Measurements from ENCODE around the gene HERC3. TPM values are rescaled to one million over a fixed set of nuclear protein-coding genes. Genes with fewer than 3 reads are reported as not detected.

Gene HERC3
- total RNA-seq, 2 experiments from 2014 or later, result 22.7 to 26.1 TPM

DNA sequence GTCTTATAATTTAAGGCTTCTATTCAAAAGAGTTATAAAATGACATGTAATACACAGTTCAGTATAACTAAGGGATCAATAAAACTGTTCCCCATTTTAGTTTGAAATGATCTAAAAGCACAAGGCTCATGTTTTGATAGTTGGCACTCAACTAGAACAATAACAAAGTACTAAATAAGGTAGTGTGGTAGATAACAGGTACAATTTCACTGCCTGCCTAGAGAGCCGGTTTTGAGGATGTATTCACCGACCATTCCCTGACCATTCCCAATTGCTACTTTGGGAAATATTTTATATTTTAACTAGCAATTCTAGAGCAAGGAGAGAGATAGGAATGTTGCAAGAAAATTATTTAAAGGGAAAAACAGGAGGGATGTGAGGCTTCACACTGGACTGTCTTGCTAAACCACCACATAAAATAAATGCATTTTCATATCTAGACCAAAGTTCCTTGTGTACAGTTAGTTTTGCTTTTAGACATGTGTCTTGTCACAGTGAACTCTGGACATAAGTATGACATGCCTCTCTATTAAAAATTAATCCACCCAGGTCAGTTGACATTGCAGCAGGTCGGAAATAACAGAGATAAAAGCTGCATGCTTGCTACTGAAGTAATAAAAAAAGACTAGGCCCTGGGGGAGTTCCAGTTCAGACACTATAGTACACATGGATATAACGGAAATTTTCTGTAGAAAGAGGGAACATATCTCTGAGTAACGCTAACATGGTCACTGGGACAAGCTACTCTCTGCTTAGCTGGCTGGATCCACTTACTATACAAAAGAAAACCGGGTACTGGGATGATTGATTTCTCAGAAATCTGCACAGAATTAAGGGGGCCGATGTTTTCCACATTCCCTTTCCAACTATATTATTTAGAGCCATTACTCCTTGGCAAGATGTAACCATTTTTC is 161.6 kb downstream of the HERC3 start:
- Mint-ChIP-seq H3K36me3 (ENCODE audit: low read depth) (peaks cover 1% of the 10 kb centered on the region), H3K27ac (no peak overlapping the region), H3K4me1 (ENCODE audit: low read depth) (no peaks in the 10 kb centered on the region), H3K27me3 (ENCODE audit: low read depth) (peaks cover 8% of the 10 kb centered on the region), H3K4me3 (no peak overlapping the region), H3K9me3 (ENCODE audit: insufficient read depth) (no peaks in the 10 kb centered on the region)
- DNase-seq (no peak), ATAC-seq (no peak)
- POLR2A ChIA-PET, result no interaction called here
- CTCF ChIA-PET, result interaction anchor here (1.7 kb wide), 1 partner anchor 214 kb away, joined by 5 read pairs; no protein-coding TSS in a partner anchor

DNA sequence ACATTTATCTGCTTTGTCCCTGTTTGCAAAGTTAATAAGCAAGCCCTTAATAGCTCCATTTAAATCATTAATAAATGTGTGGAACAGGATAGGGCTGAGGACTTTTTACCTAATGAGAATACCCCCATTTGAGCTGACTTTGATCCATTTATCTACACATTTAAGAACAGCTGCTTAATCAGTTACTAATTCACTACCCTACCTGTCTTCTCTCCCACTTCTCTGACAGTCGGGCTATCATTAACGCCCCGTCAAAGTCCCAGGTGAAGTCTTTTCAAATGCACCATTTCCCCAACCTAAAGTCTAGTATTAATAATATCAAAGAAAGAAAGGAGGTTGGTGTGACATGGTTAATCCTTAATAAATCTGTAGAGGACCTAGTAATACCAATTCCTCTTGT is 162.5 kb downstream of the HERC3 start:
- Mint-ChIP-seq H3K4me1 (ENCODE audit: low read depth) (no peaks in the 10 kb centered on the region), H3K27me3 (ENCODE audit: low read depth) (peaks cover 8% of the 10 kb centered on the region), H3K27ac (no peak overlapping the region), H3K4me3 (no peak overlapping the region), H3K36me3 (ENCODE audit: low read depth) (no peaks in the 10 kb centered on the region), H3K9me3 (ENCODE audit: insufficient read depth) (no peaks in the 10 kb centered on the region)
- ATAC-seq (no peak), DNase-seq (no peak)
- ChIA-PET CTCF (interaction anchor here (1.7 kb wide), 1 partner anchor 215 kb away, joined by 5 read pairs; no protein-coding TSS in a partner anchor), POLR2A (no interaction called here)

DNA sequence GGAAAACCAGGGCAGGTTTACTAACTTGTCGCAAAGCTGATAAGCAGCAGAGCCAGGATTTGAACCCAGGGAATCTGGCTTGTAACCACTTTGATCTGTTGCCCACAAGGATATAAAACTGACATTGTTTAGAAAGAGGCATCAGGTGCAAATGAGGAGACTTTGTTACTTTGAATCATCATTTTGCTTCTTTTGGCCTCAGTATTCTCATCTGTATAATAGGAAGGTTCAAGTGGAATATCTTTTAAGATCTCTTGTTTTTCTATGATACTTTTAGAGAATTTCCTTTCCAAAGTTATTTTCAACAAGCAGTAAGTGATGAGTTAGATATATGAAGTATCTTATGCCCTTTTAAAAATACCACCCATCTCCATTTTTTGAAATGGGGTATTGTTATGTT is 163.2 kb downstream of the HERC3 start:
- H3K4me1 Mint-ChIP-seq (ENCODE audit: low read depth), result no peaks in the 10 kb centered on the region
- POLR2A ChIA-PET, result no interaction called here

DNA sequence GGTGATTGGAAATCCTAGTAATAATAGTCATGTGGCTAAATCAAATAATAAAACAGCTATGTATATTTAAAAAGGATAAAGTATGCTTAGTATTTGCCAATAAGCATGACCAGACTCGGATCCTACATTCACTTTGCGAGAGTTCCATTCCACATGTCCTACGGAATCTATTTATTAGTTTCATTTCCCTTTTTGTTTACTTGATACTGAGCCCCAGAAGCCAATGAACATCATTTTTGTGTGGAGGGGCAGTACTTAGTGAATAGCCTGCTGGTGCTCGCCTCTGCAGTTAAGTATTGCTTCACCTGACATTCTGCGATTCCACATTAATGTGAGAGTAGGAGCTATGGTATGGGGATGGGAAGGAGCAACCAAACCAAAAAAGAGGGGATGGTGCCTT is 163.9 kb downstream of the HERC3 start:
- H3K36me3 Mint-ChIP-seq (ENCODE audit: low read depth), result no peaks in the 10 kb centered on the region
- H3K9me3 Mint-ChIP-seq (ENCODE audit: insufficient read depth), result no peaks in the 10 kb centered on the region
- POLR2A ChIA-PET, result no interaction called here
- no peak overlapping the region for H3K27ac Mint-ChIP-seq
- peaks cover 8% of the 10 kb centered on the region for H3K27me3 Mint-ChIP-seq (ENCODE audit: low read depth)
- CTCF ChIA-PET, result interaction anchor here (0.9 kb wide), 1 partner anchor 401 kb away, joined by 3 read pairs; no protein-coding TSS in a partner anchor
- DNase-seq, result no peak
- H3K4me3 Mint-ChIP-seq, result no peak overlapping the region
- no peak for ATAC-seq
- no peaks in the 10 kb centered on the region for H3K4me1 Mint-ChIP-seq (ENCODE audit: low read depth)

More for the DNA sequence above, 163.2 kb downstream of the HERC3 start:
- Mint-ChIP-seq H3K4me3 (no peak overlapping the region), H3K27me3 (ENCODE audit: low read depth) (peaks cover 8% of the 10 kb centered on the region), H3K27ac (no peak overlapping the region), H3K36me3 (ENCODE audit: low read depth) (no peaks in the 10 kb centered on the region), H3K9me3 (ENCODE audit: insufficient read depth) (no peaks in the 10 kb centered on the region)
- DNase-seq, result no peak
- ATAC-seq, result no peak
- CTCF ChIA-PET, result no interaction called here

DNA sequence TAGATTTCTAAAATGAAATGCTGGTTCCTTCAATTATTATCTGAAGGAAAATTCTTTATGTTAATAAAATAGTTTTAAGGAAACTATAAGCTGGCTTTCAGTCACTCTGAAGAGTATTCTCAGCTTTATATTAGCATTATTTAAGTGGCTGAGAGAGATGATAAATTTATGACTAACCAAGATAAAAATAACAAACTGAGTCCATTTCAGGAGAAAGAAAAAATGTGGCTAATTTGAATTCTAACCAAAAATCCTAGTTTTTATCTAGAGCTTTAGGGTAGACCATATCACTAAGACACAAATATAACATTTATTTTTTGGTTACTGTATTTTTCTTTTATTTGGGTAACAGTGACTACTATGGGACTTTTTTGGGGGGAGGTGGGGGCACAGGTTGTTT is 164.8 kb downstream of the HERC3 start:
- DNase-seq, result no peak
- no peaks in the 10 kb centered on the region for H3K36me3 Mint-ChIP-seq (ENCODE audit: low read depth)
- no peaks in the 10 kb centered on the region for H3K9me3 Mint-ChIP-seq (ENCODE audit: insufficient read depth)
- ChIA-PET CTCF (interaction anchor here (0.9 kb wide), 1 partner anchor 400 kb away, joined by 3 read pairs; no protein-coding TSS in a partner anchor), POLR2A (no interaction called here)
- H3K4me1 Mint-ChIP-seq (ENCODE audit: low read depth), result peaks cover 4% of the 10 kb centered on the region
- H3K27me3 Mint-ChIP-seq (ENCODE audit: low read depth), result peaks cover 8% of the 10 kb centered on the region
- H3K4me3 Mint-ChIP-seq, result no peak overlapping the region
- H3K27ac Mint-ChIP-seq, result no peak overlapping the region
- ATAC-seq, result no peak

DNA sequence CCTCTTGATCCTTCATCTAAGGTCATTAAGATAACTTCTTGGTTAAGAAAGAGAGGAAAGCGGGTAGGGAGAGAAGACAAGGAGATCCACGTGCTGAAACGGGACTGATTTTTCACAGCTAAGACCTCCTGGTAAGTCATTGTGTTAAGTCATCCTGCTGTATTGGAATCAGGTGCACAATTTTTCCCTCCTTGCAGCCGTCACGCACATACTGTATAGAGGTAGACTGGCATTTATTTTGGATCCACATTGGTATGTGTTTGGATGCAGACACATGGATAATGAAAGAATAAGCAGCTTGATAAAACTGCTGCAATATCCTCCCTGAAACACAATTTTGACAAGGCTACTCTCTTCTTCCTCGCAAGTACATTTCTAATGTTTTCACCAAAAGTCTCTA is 165.5 kb downstream of the HERC3 start:
- Mint-ChIP-seq H3K4me3 (no peak overlapping the region), H3K27ac (no peak overlapping the region), H3K27me3 (ENCODE audit: low read depth) (peaks cover 8% of the 10 kb centered on the region), H3K36me3 (ENCODE audit: low read depth) (no peaks in the 10 kb centered on the region), H3K4me1 (ENCODE audit: low read depth) (peaks cover 4% of the 10 kb centered on the region), H3K9me3 (ENCODE audit: insufficient read depth) (no peaks in the 10 kb centered on the region)
- POLR2A ChIA-PET, result no interaction called here
- DNase-seq (no peak), ATAC-seq (no peak)
- CTCF ChIA-PET, result no interaction called here

Other genes with a start within 250 kb of the HERC3 start
- 10 to 100 TPM; 25.5 to 26.9 TPM for gene HERC6, start 213.6 kb upstream of the HERC3 start, total RNA-seq
- 10 to 100 TPM; 30.2 TPM for gene HERC5, start 135.4 kb upstream of the HERC3 start, total RNA-seq
- 10 to 100 TPM; 43.7 to 48.7 TPM for gene PYURF, start 68.7 kb upstream of the HERC3 start, total RNA-seq
- 1 to 10 TPM; 4.6 to 4.8 TPM for gene NAP1L5, start 105.3 kb downstream of the HERC3 start, total RNA-seq

Data from activated CD8-positive, alpha-beta T cell treated with anti-CD3 and anti-CD28 coated beads, Interleukin-2, amount 10 ng/mL, durations not matched to agents 7 days and 5 days (primary cell).